ENCODE data around the gene COL4A1.

The COL4A1 gene

DNA sequence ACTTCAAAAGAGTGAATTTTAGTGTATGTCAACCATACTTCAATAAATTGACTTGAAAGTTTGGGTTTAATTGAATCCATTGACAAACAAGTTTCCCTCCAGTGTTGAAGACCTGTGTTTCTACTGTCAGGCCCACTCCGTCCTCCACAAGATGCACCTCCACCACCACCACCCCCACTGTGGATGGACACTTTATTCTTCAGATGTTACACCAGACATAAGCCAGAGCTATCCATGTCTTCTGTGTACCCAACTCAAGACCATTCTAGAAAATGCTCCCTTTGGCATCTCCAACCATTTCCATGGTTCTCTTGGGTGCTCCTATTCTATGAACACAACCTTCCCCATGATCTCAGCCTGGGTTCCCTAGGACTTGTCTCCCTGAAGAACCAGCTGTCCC is 207.0 kb downstream of the COL4A1 start:
- H3K4me3 ChIP-seq (ENCODE audit: low read length), result no peak overlapping the region
- DNase-seq (ENCODE audit: low read depth), result no peak
- TF ChIP-seq, protein P1, sequence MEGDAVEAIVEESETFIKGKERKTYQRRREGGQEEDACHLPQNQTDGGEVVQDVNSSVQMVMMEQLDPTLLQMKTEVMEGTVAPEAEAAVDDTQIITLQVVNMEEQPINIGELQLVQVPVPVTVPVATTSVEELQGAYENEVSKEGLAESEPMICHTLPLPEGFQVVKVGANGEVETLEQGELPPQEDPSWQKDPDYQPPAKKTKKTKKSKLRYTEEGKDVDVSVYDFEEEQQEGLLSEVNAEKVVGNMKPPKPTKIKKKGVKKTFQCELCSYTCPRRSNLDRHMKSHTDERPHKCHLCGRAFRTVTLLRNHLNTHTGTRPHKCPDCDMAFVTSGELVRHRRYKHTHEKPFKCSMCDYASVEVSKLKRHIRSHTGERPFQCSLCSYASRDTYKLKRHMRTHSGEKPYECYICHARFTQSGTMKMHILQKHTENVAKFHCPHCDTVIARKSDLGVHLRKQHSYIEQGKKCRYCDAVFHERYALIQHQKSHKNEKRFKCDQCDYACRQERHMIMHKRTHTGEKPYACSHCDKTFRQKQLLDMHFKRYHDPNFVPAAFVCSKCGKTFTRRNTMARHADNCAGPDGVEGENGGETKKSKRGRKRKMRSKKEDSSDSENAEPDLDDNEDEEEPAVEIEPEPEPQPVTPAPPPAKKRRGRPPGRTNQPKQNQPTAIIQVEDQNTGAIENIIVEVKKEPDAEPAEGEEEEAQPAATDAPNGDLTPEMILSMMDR (IDR thresholded peaks at IDR 0.05; ENCODE audit: insufficient read depth, low read depth, low read length, missing control alignments), result no peak

Measured in epithelial cell of esophagus (primary cell).